Endothelial cell of umbilical vein (primary cell): ENCODE measurements around the gene PRKCB.

Source experiments
- EZH2 ChIP-seq: IDR thresholded peaks from 2 replicates; pipeline ENCODE4 v1.6.1; 2012; ENCODE audit warnings: borderline replicate concordance, low read depth, mild to moderate bottlenecking, moderate library complexity, low read length, inconsistent platforms; ENCODE audit not compliant: severe bottlenecking
- JUN ChIP-seq: IDR thresholded peaks from 2 replicates; pipeline ENCODE4 v1.6.1; 2011; ENCODE audit warnings: borderline replicate concordance, low read depth; ENCODE audit not compliant: insufficient read length, insufficient read depth
- MYC ChIP-seq: IDR thresholded peaks from one replicate; pipeline ENCODE4 v1.6.1; 2011; ENCODE audit warnings: mild to moderate bottlenecking, low read depth, low read length
- POLR2A ChIP-seq: IDR thresholded peaks from 2 replicates; pipeline ENCODE4 v1.6.1; 2012; ENCODE audit warnings: low read depth, mild to moderate bottlenecking, control low read depth, low read length
- POLR2AphosphoS5 ChIP-seq: IDR thresholded peaks from 2 replicates; pipeline ENCODE4 v1.6.1; 2012; ENCODE audit warnings: low read depth, mild to moderate bottlenecking, control low read depth, low read length, moderate library complexity; ENCODE audit not compliant: insufficient read depth
- TF ChIP-seq, protein P1 (sequence below), 2 donors: IDR thresholded peaks; 1 replicate in 1 of 2; 2 replicates in 1 of 2; pipeline ENCODE4 v1.5.1; 2011; ENCODE audit warnings: low read length in 2 of 2, mild to moderate bottlenecking in 2 of 2, moderate library complexity in 2 of 2, control low read depth in 1 of 2, inconsistent platforms in 1 of 2, low read depth in 1 of 2; ENCODE audit not compliant: insufficient read depth in 1 of 2; ENCODE audit errors: extremely low read depth in 1 of 2

GRCh38 chr16:23945243-23945642, 109.5 kb downstream of the PRKCB start:
- TF ChIP-seq EZH2, result no peak
- TF ChIP-seq POLR2A, result no peak
- TF ChIP-seq, protein P1, sequence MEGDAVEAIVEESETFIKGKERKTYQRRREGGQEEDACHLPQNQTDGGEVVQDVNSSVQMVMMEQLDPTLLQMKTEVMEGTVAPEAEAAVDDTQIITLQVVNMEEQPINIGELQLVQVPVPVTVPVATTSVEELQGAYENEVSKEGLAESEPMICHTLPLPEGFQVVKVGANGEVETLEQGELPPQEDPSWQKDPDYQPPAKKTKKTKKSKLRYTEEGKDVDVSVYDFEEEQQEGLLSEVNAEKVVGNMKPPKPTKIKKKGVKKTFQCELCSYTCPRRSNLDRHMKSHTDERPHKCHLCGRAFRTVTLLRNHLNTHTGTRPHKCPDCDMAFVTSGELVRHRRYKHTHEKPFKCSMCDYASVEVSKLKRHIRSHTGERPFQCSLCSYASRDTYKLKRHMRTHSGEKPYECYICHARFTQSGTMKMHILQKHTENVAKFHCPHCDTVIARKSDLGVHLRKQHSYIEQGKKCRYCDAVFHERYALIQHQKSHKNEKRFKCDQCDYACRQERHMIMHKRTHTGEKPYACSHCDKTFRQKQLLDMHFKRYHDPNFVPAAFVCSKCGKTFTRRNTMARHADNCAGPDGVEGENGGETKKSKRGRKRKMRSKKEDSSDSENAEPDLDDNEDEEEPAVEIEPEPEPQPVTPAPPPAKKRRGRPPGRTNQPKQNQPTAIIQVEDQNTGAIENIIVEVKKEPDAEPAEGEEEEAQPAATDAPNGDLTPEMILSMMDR (IDR thresholded peaks at IDR 0.05; ENCODE audit: extremely low read depth in 1 of 2, insufficient read depth in 1 of 2, low read depth in 1 of 2, low read length in 2 of 2), result no peak
- no peak for TF ChIP-seq POLR2AphosphoS5
- no peak for TF ChIP-seq MYC
- no peak for TF ChIP-seq JUN
